IPS-NIHi11 (cell line): Measurements from ENCODE around the gene SPATA7.
A peak's percentile ranks its signal among the peaks of the same experiment; 100 is the strongest.

Experiments used
- DNase-seq: peaks from one replicate; pipeline ENCODE4 v3.0.0; 2012; ENCODE audit warnings: mixed read lengths, low spot score

SPATA7 gene

DNA sequence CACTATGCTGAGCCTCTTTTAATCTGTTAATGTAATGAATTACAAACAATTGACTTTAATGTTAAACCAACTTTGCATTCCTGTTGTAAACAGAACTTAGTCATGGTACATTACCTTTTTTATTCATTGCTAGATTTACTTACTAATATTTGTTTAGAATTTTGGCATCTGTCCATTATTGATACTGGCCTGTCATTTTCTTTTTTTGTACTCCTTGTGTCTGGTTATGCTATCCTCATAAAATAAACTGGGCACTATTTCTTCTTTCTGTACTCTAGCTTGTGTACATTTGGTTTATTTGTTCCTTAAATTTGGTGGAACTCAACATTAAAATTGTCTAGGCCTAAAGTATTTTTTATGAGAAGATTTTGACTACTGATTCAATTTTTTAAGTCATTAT is 32.1 kb downstream of the SPATA7 start:
- DNase-seq = no peak

DNA sequence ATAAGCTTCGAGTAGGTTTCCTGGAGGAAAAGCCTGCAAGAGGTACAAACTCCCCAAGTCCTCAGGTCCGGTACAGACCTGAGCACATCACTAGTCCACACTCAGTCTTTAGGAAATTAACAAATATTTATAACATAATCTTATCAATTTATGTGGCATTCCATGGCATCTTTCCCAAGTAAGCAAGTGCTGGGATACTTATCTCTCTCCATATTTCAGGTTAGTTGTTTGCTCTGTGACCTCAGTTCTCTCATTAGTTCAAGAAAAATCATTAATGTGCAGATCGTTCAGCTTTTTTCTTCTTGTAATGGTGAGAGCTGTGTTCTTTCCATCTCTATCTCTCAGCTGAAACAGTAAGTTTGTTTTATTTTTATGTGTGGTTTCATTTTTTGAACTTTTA is 34.7 kb downstream of the SPATA7 start:
- DNase-seq = no peak

DNA sequence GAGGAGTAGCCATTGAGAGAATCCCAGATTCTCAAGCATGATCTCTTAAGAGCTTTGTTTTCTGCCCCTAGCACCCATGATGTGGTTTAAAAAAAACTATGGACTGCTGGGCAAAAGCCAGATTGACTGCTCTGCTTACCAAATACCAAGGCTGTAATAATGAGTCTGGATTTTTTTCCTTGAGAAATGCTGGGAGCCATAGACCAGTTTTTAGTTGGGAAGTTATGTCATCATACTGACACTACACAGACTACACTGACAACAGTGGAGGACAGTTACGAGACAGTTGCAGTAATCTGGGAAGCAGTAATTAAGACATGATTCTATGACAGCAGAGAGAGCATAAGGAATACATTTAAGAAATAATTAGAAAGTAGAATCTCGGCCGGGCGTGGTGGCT is 35.8 kb downstream of the SPATA7 start:
- no peak for DNase-seq

DNA sequence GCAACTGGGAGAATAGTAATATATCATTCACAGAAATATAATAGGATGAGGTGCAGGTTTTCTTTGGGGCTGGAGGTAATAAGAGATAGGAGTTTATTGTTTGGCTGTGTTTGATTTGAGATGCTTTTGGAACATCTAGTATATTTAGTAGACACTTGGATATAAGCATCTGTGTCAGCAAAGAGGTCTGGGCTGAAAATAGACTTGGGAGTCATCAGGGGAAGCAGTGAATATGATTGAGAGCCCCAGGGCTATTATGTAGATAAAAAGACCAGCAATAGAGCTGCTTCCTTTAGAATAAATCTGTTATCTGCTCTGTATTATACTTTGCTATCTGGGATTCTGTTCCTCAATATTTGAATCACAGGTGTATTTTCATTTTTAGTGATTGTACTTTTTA is 36.6 kb downstream of the SPATA7 start:
- DNase-seq = no peak

GRCh38 chr14:88422919-88423650 is 37.6 kb downstream of the SPATA7 start:
- DNase-seq = no peak

- no peak for DNase-seq
Observed at GRCh38 chr14:88424573-88424972, 39.1 kb downstream of the SPATA7 start.

GRCh38 chr14:88426271-88426670 is 40.8 kb downstream of the SPATA7 start:
- DNase-seq = no peak

GRCh38 chr14:88430976-88431375 is 45.5 kb downstream of the SPATA7 start:
- no peak for DNase-seq

GRCh38 chr14:88437658-88438057 is 52.2 kb downstream of the SPATA7 start:
- no peak for DNase-seq

DNA sequence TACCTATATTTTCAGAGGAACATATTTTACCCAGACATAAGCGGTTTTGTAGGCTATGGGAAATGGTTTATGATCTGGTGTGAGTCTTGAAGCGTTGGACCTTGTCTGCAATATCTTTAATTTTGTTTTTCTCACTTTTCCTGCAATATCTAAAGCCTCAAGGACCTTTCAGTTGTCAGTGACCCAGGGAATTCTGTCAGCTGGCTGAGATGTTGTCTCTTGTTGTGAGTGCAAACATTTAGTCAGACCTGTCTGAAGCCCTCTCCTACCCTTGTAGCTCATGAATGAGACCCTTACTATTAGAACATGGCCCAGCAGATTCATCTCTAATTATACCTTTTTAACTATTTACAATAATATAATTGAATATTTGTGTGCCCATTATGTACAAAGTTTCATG is 53.6 kb downstream of the SPATA7 start:
- no peak for DNase-seq

- DNase-seq = no peak
Observed at GRCh38 chr14:88452231-88452630, 66.8 kb downstream of the SPATA7 start.

- DNase-seq = no peak
Observed at GRCh38 chr14:88454886-88455285, 69.4 kb downstream of the SPATA7 start.

DNA sequence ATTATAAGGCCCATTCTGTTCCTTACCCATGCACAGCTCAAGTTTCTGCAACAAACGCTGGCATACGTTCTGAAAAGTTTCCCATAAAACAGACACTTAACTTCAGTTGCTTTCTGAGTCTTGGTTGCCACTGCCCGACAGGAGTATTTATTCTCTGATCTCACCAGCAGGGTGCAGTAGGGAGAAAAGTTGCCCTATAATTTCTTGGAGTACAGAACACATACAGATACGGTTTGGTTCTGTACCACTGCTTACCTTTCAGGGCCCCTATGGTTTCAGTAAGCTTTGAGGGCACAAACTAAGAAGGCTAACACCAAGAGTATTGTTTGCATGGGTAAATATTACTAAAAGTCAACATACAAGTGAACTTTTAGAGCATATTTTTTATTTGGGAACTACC is 77.9 kb downstream of the SPATA7 start:
- peak; percentile 51 for DNase-seq

DNA sequence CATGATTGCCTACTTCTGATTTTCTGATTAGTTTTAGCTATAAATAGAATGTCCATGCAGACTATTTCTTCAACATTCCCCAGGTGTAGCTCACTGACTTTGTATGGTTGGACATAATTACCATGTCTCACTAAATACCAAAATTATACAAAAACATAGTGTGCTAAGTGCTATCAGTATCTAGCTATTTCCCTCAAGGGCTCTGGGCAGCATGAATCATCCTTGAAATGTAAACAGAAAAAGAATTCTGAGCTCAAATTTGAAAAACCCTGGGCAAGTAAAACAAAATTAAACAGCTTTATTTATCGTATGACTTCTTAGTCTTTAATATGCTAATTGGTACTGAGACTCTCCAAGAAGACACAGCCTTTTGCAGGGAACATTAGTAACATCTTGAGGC is 82.9 kb downstream of the SPATA7 start:
- DNase-seq = no peak

- no peak for DNase-seq
Observed at GRCh38 chr14:88470542-88471440, 85.3 kb downstream of the SPATA7 start.

GRCh38 chr14:88473791-88474190 is 88.3 kb downstream of the SPATA7 start:
- DNase-seq = no peak

DNA sequence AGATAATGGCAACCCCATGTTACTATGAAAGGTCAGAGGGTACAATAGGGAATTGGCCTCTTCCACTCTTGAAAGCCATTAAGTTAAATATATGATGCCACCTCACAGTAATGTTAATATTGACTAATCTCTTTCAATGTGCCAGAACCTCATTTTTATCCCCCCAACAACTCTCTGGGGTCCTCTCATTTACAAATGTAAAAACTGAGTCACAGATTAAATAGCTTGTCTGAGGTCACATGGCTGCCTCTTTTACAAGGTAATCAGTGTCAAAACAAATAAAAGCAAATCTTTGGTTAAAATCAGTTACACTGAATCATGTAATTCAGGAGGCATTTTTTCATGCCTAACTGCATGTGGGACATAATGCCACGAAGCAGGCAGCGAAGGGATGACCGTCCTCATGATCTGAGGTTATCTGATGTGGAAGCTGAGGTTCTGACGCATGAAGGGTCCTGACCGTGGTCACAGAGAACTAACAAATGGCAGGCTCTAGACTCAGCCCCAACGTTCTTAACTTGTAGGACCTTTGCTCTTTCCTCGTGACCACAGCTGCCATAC is 90.8 kb downstream of the SPATA7 start:
- no peak for DNase-seq

- DNase-seq = no peak
Observed at GRCh38 chr14:88476825-88477224, 91.4 kb downstream of the SPATA7 start.

GRCh38 chr14:88477513-88478250 is 92.2 kb downstream of the SPATA7 start:
- no peak for DNase-seq

- no peak for DNase-seq
Observed at GRCh38 chr14:88478931-88479330, 93.5 kb downstream of the SPATA7 start.

- DNase-seq = no peak
Observed at GRCh38 chr14:88479574-88479987, 94.1 kb downstream of the SPATA7 start.

- DNase-seq = no peak
Observed at GRCh38 chr14:88481059-88481458, 95.6 kb downstream of the SPATA7 start.
